Cerebellar cortex (tissue), 1 donor: Measurements from ENCODE around the gene LIPT1.
"Not testable (repeated sequence)": the region's sequence is repeated elsewhere in the genome, so short reads cannot be mapped to it uniquely, and the experiment has no call there.

Experiments used
- DNase-seq: peaks from one replicate; pipeline ENCODE4 v3.0.0-alpha.2; 2015; ENCODE audit warnings: low spot score

Gene LIPT1

GRCh38 chr2:99154643-99155536 lies at the start of gene LIPT1, which contains the start of gene TSGA10:
LIPT1 (plus strand) TSS chr2:99154967; CDS start chr2:99161958, 6,991 bp downstream.
TSGA10 (minus strand) TSS chr2:99154942; CDS start chr2:99109439, 45,503 bp downstream.
- DNase-seq: peak; percentile 90

- DNase-seq: no peak
Measured at GRCh38 chr2:99106913-99107312, 47.9 kb upstream of the LIPT1 start.

- no peak for DNase-seq
Measured at GRCh38 chr2:99111236-99111635, 43.5 kb upstream of the LIPT1 start.

GRCh38 chr2:99111945-99112344 lies 42.8 kb upstream of the LIPT1 start:
- no peak for DNase-seq

GRCh38 chr2:99112617-99113016 lies 42.1 kb upstream of the LIPT1 start:
- DNase-seq: no peak

- DNase-seq: no peak
Measured at GRCh38 chr2:99127981-99128380, 26.8 kb upstream of the LIPT1 start.

GRCh38 chr2:99135044-99135556 lies 19.7 kb upstream of the LIPT1 start:
- not testable (repeated sequence) for DNase-seq

GRCh38 chr2:99139003-99139402 lies 15.8 kb upstream of the LIPT1 start:
- DNase-seq: no peak

GRCh38 chr2:99140056-99140859 lies 14.5 kb upstream of the LIPT1 start:
- DNase-seq: peak; percentile 52

GRCh38 chr2:99140860-99141109 lies 14.0 kb upstream of the LIPT1 start:
- DNase-seq: no peak

- DNase-seq: peak; percentile 97
Measured at GRCh38 chr2:99141110-99142108, 13.4 kb upstream of the LIPT1 start, which contains the start of gene C2orf15. C2orf15 (plus strand) TSS chr2:99141707; CDS start chr2:99150559, 8,852 bp downstream.

- DNase-seq: no peak
Measured at GRCh38 chr2:99150706-99151105, 4.1 kb upstream of the LIPT1 start.

- DNase-seq: no peak
Measured at GRCh38 chr2:99152199-99152895, 2.4 kb upstream of the LIPT1 start.

- DNase-seq: peak; percentile 61
Measured at GRCh38 chr2:99153921-99154604, 704 bp upstream of the LIPT1 start.

- no peak for DNase-seq
Measured at GRCh38 chr2:99156891-99157290, 2.1 kb downstream of the LIPT1 start.

GRCh38 chr2:99158599-99158998 lies 3.8 kb downstream of the LIPT1 start:
- no peak for DNase-seq

GRCh38 chr2:99159594-99159993 lies 4.8 kb downstream of the LIPT1 start:
- DNase-seq: no peak

- no peak for DNase-seq
Measured at GRCh38 chr2:99166218-99166617, 11.5 kb downstream of the LIPT1 start.

- DNase-seq: no peak
Measured at GRCh38 chr2:99169534-99169933, 14.8 kb downstream of the LIPT1 start.
